HepG2 (cell line): Measurements from ENCODE around the gene RYR2. TPM values are rescaled to one million over a fixed set of nuclear protein-coding genes. Genes with fewer than 3 reads are reported as not detected.

ENCODE experiments used
- ATAC-seq: fragments of 200-7000 bp; cut with Tn5 transposase; 3 replicates; pipeline ENCODE4 v1.9.1; 2020; ENCODE audit warnings: mild to moderate bottlenecking, moderate library complexity
- BruUV-seq: library from RNA; stranded (reverse); fragments of 400-500 nt; replicated peaks from 2 replicates; lab custom pipeline; 2021; lab: Mats Ljungman, UMichigan
- CTCF ChIA-PET: fragments of 300-600 bp; formaldehyde crosslinking; extraction: SDS; loops from one replicate; lab custom pipeline; 2021; ENCODE audit warnings: low total read pairs, inconsistent platforms, low intra/inter-chr PET ratio; lab: Yijun Ruan, JAX
- POLR2A ChIA-PET: fragments of 350-600 bp; sonication (Branson Sonifier 250); formaldehyde crosslinking; loops from one replicate; lab custom pipeline; 2020; ENCODE audit warnings: antibody characterized with exemption, inconsistent platforms; lab: Yijun Ruan, JAX
- DNase-seq: peaks from one replicate; pipeline ENCODE4 v3.0.0-alpha.2; 2015; ENCODE audit warnings: low spot score
- FAIRE-seq: peaks from 3 replicates; lab custom pipeline; 2011; peaks lifted over from hg19 to GRCh38; lab: Jason Lieb, UNC
- H2AFZ ChIP-seq: one replicate; pipeline ENCODE4 v1.6.1; 2011; ENCODE audit warnings: low read length, inconsistent platforms
- H3K27ac ChIP-seq: fragments of 300-600 bp; 3 replicates; pipeline ENCODE4 v1.8.0; 2011; ENCODE audit warnings: mixed run types, mild to moderate bottlenecking, mixed read lengths, low read length, inconsistent platforms; ENCODE audit not compliant: insufficient read depth; ENCODE audit errors: extremely low read length
- H3K27me3 ChIP-seq, 2 experiments: fragments of 200-600 bp in 1 of 2; 2 replicates in 1 of 2; 3 replicates in 1 of 2; pipeline versions ENCODE4 v1.6.0 to v1.8.0; 2011; ENCODE audit warnings: low read length in 2 of 2, mild to moderate bottlenecking in 2 of 2, moderate library complexity in 2 of 2, inconsistent platforms in 1 of 2; ENCODE audit not compliant: insufficient read depth in 2 of 2, control insufficient read depth in 1 of 2
- H3K36me3 ChIP-seq, 2 experiments: fragments of 200-600 bp in 1 of 2; replicated peaks in 1 of 2; 2 replicates in 1 of 2; 3 replicates in 1 of 2; pipeline versions ENCODE4 v1.5.1 to v1.8.0; 2011; ENCODE audit warnings: low read length in 2 of 2, inconsistent platforms in 1 of 2; ENCODE audit not compliant: insufficient read depth in 2 of 2, control insufficient read depth in 1 of 2
- H3K4me1 ChIP-seq: 2 replicates; pipeline ENCODE4 v1.5.1; 2012; ENCODE audit warnings: low read length, inconsistent platforms; ENCODE audit not compliant: insufficient read depth
- H3K4me2 ChIP-seq: 2 replicates; pipeline ENCODE4 v1.6.0; 2011; ENCODE audit warnings: low read depth, low read length, inconsistent platforms
- H3K4me3 ChIP-seq, 3 experiments: fragments of 200-600 bp in 1 of 3; sonication (generic), shearing (Covaris generic) in 1 of 3; replicated peaks in 1 of 3; 2 replicates each; pipeline ENCODE4 v1.5.1; 2011 to 2016; ENCODE audit warnings: low read length in 3 of 3, inconsistent platforms in 2 of 3, low read depth in 2 of 3, mild to moderate bottlenecking in 2 of 3, control low read depth in 1 of 3, mixed read lengths in 1 of 3; ENCODE audit not compliant: insufficient read depth in 1 of 3
- H3K79me2 ChIP-seq: one replicate; pipeline ENCODE4 v1.6.1; 2011; ENCODE audit warnings: low read length, inconsistent platforms; ENCODE audit not compliant: insufficient read depth
- H3K9ac ChIP-seq: 2 replicates; pipeline ENCODE4 v1.6.0; 2011; ENCODE audit warnings: mild to moderate bottlenecking, low read depth, low read length, inconsistent platforms; ENCODE audit not compliant: insufficient read depth
- H3K9me3 ChIP-seq: 2 replicates; pipeline ENCODE4 v1.5.1; 2012; ENCODE audit warnings: mild to moderate bottlenecking, low read length
- H4K20me1 ChIP-seq: 2 replicates; pipeline ENCODE4 v1.6.0; 2011; ENCODE audit warnings: inconsistent platforms, mild to moderate bottlenecking, low read length, moderate library complexity; ENCODE audit not compliant: insufficient read depth
- HNRNPL ChIP-seq: fragments of 200-400 bp; formaldehyde crosslinking; IDR thresholded peaks from 2 replicates; pipeline ENCODE4 v1.6.1; 2017; ENCODE audit warnings: mild to moderate bottlenecking, low read depth, low read length
- MAFF ChIP-seq: IDR thresholded peaks from 2 replicates; pipeline ENCODE4 v1.6.1; 2011; ENCODE audit warnings: low read depth, low read length, improper control_type of control experiment
- MAFK ChIP-seq, 2 experiments: IDR thresholded peaks in 1 of 2; conservative IDR thresholded peaks in 1 of 2; 2 replicates each; pipeline ENCODE4 v1.6.1; 2011; ENCODE audit warnings: improper control_type of control experiment in 2 of 2, low read length in 2 of 2
- NFYB ChIP-seq: sonication (generic); formaldehyde crosslinking; IDR thresholded peaks from 2 replicates; pipeline ENCODE4 v1.4.0; 2020; ENCODE audit warnings: missing genetic modification reagents
- POGZ ChIP-seq: sonication (generic); formaldehyde crosslinking; IDR thresholded peaks from 2 replicates; pipeline ENCODE4 v1.4.0; 2020; ENCODE audit warnings: mild to moderate bottlenecking, missing genetic modification reagents
- REL ChIP-seq: sonication (generic); formaldehyde crosslinking; conservative IDR thresholded peaks from 2 replicates; pipeline ENCODE4 v1.8.0; 2022; ENCODE audit warnings: mild to moderate bottlenecking, missing genetic modification reagents, moderate library complexity
- RELA ChIP-seq: sonication (generic); formaldehyde crosslinking; IDR thresholded peaks from 2 replicates; pipeline ENCODE4 v1.4.0; 2020; ENCODE audit warnings: missing genetic modification reagents
- SOX5 ChIP-seq: IDR thresholded peaks from 2 replicates; pipeline ENCODE4 v1.6.1; 2016; ENCODE audit warnings: borderline replicate concordance
- ZBTB21 ChIP-seq: sonication (generic); formaldehyde crosslinking; IDR thresholded peaks from 2 replicates; pipeline ENCODE4 v1.4.0; 2020; ENCODE audit warnings: missing genetic modification reagents
- ZNF20 ChIP-seq: sonication (generic); formaldehyde crosslinking; IDR thresholded peaks from 2 replicates; pipeline ENCODE4 v1.4.0; 2020; ENCODE audit warnings: mild to moderate bottlenecking, moderate library complexity, missing genetic modification reagents
- ZNF3 ChIP-seq: IDR thresholded peaks from 2 replicates; pipeline ENCODE4 v1.7.0; 2017; ENCODE audit warnings: inconsistent platforms
- ZNF468 ChIP-seq: sonication (generic); formaldehyde crosslinking; IDR thresholded peaks from 2 replicates; pipeline ENCODE4 v1.8.0; 2022; ENCODE audit warnings: mild to moderate bottlenecking, moderate library complexity, missing genetic modification reagents
- ZNF572 ChIP-seq: sonication (generic); formaldehyde crosslinking; IDR thresholded peaks from 2 replicates; pipeline ENCODE4 v1.5.1; 2020; ENCODE audit warnings: mild to moderate bottlenecking, missing genetic modification reagents
- ZSCAN29 ChIP-seq: sonication (generic); formaldehyde crosslinking; conservative IDR thresholded peaks from 2 replicates; pipeline ENCODE4 v1.4.0; 2020; ENCODE audit warnings: mild to moderate bottlenecking, missing genetic modification reagents
- WGBS: methylation state at CpG from one replicate; pipeline ENCODE4 v1.1.6; 2017; ENCODE audit warnings: low lambda C conversion rate; 5-methylcytosine and 5-hydroxymethylcytosine counted together
- in situ Hi-C: cut with HindIII; loops from 2 replicates; pipeline ENCODE4 v1.10.0; 2017; ENCODE audit warnings: low pct_unique_long_range_greater_than_20kb; ENCODE audit not compliant: extremely low pct_ligation_motif_present
- intact Hi-C: fragments of 100-400 bp; cut with micrococcal nuclease; formaldehyde crosslinking; loops from one replicate; pipeline ENCODE4 v1.10.0; 2022; ENCODE audit not compliant: unreplicated experiment
- polyA plus RNA-seq, 8 experiments: library from polyadenylated mRNA; depleted of rRNA in 3 of 8; stranded (reverse) in 7 of 8; unstranded in 1 of 8; fragments of >200 nt; fragmentation: Illumina TruSeq in 4 of 8; extraction: Trizol in 4 of 8; gene quantifications; 2 replicates each; pipeline versions ENCODE4 v1.2.1 to v1.2.3, GENCODE V29; 2011 to 2016; ENCODE audit warnings: low read depth in 4 of 8, missing spikeins in 1 of 8, mixed read lengths in 1 of 8; ENCODE audit not compliant: insufficient read depth in 1 of 8
- total RNA-seq, 5 experiments: library from RNA; depleted of rRNA; stranded (reverse); fragments of >200 nt; fragmentation: Illumina TruSeq; extraction: Trizol; gene quantifications; 2 replicates each; pipeline ENCODE4 v1.2.3, GENCODE V29; 2016; ENCODE audit warnings: low read depth in 1 of 5
- TF ChIP-seq, protein P1 (sequence below), 2 experiments: sonication (generic) in 1 of 2; formaldehyde crosslinking in 1 of 2; IDR thresholded peaks; 2 replicates each; pipeline versions ENCODE4 v1.5.1 to v1.6.1; 2011 to 2020; ENCODE audit warnings: borderline replicate concordance in 1 of 2, low read depth in 1 of 2, low read length in 1 of 2, mild to moderate bottlenecking in 1 of 2, missing genetic modification reagents in 1 of 2, moderate library complexity in 1 of 2
- TF ChIP-seq, protein P2 (sequence below): sonication (generic); formaldehyde crosslinking; IDR thresholded peaks from 2 replicates; pipeline ENCODE4 v1.5.1; 2020; ENCODE audit warnings: mild to moderate bottlenecking, missing genetic modification reagents, borderline replicate concordance
- TF ChIP-seq, protein P3 (sequence below): IDR thresholded peaks from 2 replicates; pipeline ENCODE4 v1.6.1; 2012; ENCODE audit warnings: low read depth, low read length, improper control_type of control experiment

RYR2 gene
- total and polyA plus RNA-seq, 2 of the 13 experiments (the other 11 are each of a cell fraction or from before 2014, with no cell fraction given), result not detected

DNA sequence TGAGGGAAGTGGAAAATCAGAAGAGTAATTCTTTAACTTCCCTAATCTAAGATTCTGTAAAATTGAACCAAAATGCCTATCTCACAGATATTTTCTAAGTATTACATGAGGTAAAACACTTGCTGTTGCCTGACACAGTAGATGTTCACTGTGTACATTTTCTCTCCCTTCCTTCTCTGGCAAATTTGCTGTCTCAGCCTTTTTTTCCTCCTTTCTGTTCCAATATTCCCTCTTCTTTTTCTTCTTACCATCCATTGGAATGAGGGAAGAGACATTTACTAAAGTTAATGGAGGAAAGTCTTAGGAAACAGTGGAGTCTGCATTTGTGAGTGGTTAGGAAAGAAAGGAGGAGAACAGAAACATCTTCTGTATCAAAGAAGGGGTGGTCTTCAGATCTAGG, 608.8 kb downstream of the RYR2 start:
- in situ Hi-C loops, result no loop called here

DNA sequence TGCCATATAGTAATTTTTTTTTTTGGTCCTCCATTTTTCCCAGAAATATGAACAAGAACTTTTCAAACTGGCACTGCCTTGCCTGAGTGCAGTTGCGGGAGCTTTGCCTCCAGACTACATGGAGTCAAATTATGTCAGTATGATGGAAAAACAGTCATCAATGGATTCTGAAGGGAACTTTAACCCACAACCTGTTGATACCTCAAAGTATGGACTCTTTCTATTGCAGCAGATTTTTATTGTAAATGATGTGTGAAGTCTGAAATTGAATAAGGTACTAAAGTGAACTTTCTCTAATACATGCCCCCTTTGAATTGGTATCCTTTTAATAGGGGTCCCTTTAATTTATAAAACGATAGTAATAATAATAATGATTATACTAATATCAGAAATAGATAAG, 613.8 kb downstream of the RYR2 start:
- WGBS, result 3% methylated on average over 2 of the region's 2 CpGs
- no peaks in the 10 kb centered on the region for H3K79me2 ChIP-seq
- ChIA-PET CTCF (no interaction called here), POLR2A (no interaction called here)
- DNase-seq (no peak), FAIRE-seq (no peak), ATAC-seq (no peak)
- H4K20me1 ChIP-seq, result no peaks in the 10 kb centered on the region
- H3K27me3 ChIP-seq, result no peaks in the 10 kb centered on the region
- no peak overlapping the region for H3K4me3 ChIP-seq
- no peak overlapping the region for H2AFZ ChIP-seq
- H3K9ac ChIP-seq, result no peak overlapping the region
- H3K4me1 ChIP-seq, result no peaks in the 10 kb centered on the region
- H3K9me3 ChIP-seq, result no peaks in the 10 kb centered on the region
- H3K27ac ChIP-seq, result no peak overlapping the region
- H3K36me3 ChIP-seq, result no peaks in the 10 kb centered on the region
- BruUV-seq, result no TSS peak
- intact Hi-C loops, result no loop called here
- no peak overlapping the region for H3K4me2 ChIP-seq
- in situ Hi-C loops, result no loop called here
- TF ChIP-seq RELA (CRISPR knock-in tag), result no peak
- TF ChIP-seq ZNF468, result no peak
- TF ChIP-seq, protein P1, sequence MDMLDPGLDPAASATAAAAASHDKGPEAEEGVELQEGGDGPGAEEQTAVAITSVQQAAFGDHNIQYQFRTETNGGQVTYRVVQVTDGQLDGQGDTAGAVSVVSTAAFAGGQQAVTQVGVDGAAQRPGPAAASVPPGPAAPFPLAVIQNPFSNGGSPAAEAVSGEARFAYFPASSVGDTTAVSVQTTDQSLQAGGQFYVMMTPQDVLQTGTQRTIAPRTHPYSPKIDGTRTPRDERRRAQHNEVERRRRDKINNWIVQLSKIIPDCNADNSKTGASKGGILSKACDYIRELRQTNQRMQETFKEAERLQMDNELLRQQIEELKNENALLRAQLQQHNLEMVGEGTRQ (IDR thresholded peaks at IDR 0.05; ENCODE audit: low read depth, low read length), result no peak
- TF ChIP-seq, protein P1 (CRISPR knock-in tag; IDR thresholded peaks at IDR 0.05; ENCODE audit: borderline replicate concordance), result no peak
- TF ChIP-seq ZSCAN29 (CRISPR knock-in tag), result no peak
- no peak for TF ChIP-seq REL (CRISPR knock-in tag)
- no peak for TF ChIP-seq ZBTB21
- no peak for TF ChIP-seq HNRNPL
- TF ChIP-seq NFYB (CRISPR knock-in tag), result no peak
- TF ChIP-seq, protein P2, sequence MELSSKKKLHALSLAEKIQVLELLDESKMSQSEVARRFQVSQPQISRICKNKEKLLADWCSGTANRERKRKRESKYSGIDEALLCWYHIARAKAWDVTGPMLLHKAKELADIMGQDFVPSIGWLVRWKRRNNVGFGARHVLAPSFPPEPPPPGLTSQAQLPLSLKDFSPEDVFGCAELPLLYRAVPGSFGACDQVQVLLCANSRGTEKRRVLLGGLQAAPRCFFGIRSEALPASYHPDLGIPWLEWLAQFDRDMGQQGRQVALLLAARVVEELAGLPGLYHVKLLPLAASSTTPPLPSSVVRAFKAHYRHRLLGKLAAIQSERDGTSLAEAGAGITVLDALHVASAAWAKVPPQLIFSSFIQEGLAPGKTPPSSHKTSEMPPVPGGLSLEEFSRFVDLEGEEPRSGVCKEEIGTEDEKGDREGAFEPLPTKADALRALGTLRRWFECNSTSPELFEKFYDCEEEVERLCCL (CRISPR knock-in tag), result no peak
- no peak for TF ChIP-seq SOX5 (CRISPR knock-in tag)
- TF ChIP-seq, protein P3, sequence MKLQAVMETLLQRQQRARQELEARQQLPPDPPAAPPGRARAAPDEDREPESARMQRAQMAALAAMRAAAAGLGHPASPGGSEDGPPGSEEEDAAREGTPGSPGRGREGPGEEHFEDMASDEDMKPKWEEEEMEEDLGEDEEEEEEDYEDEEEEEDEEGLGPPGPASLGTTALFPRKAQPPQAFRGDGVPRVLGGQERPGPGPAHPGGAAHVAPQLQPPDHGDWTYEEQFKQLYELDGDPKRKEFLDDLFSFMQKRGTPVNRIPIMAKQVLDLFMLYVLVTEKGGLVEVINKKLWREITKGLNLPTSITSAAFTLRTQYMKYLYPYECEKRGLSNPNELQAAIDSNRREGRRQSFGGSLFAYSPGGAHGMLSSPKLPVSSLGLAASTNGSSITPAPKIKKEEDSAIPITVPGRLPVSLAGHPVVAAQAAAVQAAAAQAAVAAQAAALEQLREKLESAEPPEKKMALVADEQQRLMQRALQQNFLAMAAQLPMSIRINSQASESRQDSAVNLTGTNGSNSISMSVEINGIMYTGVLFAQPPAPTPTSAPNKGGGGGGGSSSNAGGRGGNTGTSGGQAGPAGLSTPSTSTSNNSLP, result no peak
- no peak for TF ChIP-seq ZNF20
- no peak for TF ChIP-seq ZNF3 (CRISPR knock-in tag)
- TF ChIP-seq POGZ (CRISPR knock-in tag), result no peak

More for the DNA sequence above, 608.8 kb downstream of the RYR2 start:
- CTCF ChIA-PET, result no interaction called here
- Histone ChIP-seq H3K9ac (no peak overlapping the region), H3K4me3 (no peak overlapping the region), H3K36me3 (no peaks in the 10 kb centered on the region), H2AFZ (no peak overlapping the region), H3K27ac (no peak overlapping the region), H3K4me2 (no peak overlapping the region), H3K9me3 (no peaks in the 10 kb centered on the region), H4K20me1 (no peaks in the 10 kb centered on the region), H3K79me2 (no peaks in the 10 kb centered on the region), H3K4me1 (no peaks in the 10 kb centered on the region), H3K27me3 (no peaks in the 10 kb centered on the region)
- DNase-seq (no peak), ATAC-seq (no peak), FAIRE-seq (no peak)
- BruUV-seq, result no TSS peak
- POLR2A ChIA-PET, result no interaction called here
- intact Hi-C loops, result no loop called here
- peak; percentile 85 to 93 for TF ChIP-seq MAFK (conservative IDR thresholded peaks at IDR 0.05 in 1 of 2, IDR thresholded peaks at IDR 0.05 in 1 of 2; ENCODE audit: low read length in 2 of 2)
- no peak for TF ChIP-seq ZNF572 (CRISPR knock-in tag)
- TF ChIP-seq MAFF, result peak; percentile 90
